Parathyroid adenoma (tissue), 2 donors: ENCODE data around the gene HECA.
"Not testable (repeated sequence)": the region's sequence is repeated elsewhere in the genome, so short reads cannot be mapped to it uniquely, and the experiment has no call there.

Experiments used
- H2AFZ ChIP-seq: fragments of 300-600 bp; sonication (generic); one replicate; pipeline ENCODE4 v1.7.0; 2017; ENCODE audit warnings: antibody characterized with exemption, mild to moderate bottlenecking
- H3K27ac ChIP-seq: fragments of 300-600 bp; sonication (generic); one replicate; pipeline ENCODE4 v1.7.0; 2017
- H3K27me3 ChIP-seq: fragments of 300-600 bp; sonication (generic); one replicate; pipeline ENCODE4 v1.7.0; 2017; ENCODE audit warnings: low read length; ENCODE audit not compliant: control insufficient read depth, insufficient read depth
- H3K36me3 ChIP-seq: fragments of 300-600 bp; sonication (generic); one replicate; pipeline ENCODE4 v1.7.0; 2017; ENCODE audit warnings: low read length; ENCODE audit not compliant: control insufficient read depth, insufficient read depth
- H3K4me1 ChIP-seq: fragments of 300-600 bp; sonication (generic); one replicate; pipeline ENCODE4 v1.7.0; 2017; ENCODE audit warnings: control low read depth
- H3K4me2 ChIP-seq: fragments of 300-600 bp; sonication (generic); one replicate; pipeline ENCODE4 v1.7.0; 2017; ENCODE audit warnings: low read length
- H3K4me3 ChIP-seq: fragments of 300-600 bp; sonication (generic); one replicate; pipeline ENCODE4 v1.7.0; 2017; ENCODE audit warnings: low read depth, low read length
- H3K79me2 ChIP-seq: fragments of 300-600 bp; sonication (generic); one replicate; pipeline ENCODE4 v1.7.0; 2017; ENCODE audit warnings: control low read depth
- H3K9ac ChIP-seq: fragments of 300-600 bp; sonication (generic); one replicate; pipeline ENCODE4 v1.7.0; 2017; ENCODE audit warnings: mild to moderate bottlenecking
- H3K9me3 ChIP-seq: fragments of 300-600 bp; sonication (generic); one replicate; pipeline ENCODE4 v1.7.0; 2017; ENCODE audit warnings: low read length; ENCODE audit not compliant: control insufficient read depth
- CTCF ChIP-seq: fragments of 300-600 bp; sonication (generic); IDR thresholded peaks from one replicate; pipeline ENCODE4 v1.7.0; 2017; ENCODE audit warnings: antibody characterized with exemption, mild to moderate bottlenecking
- donor health status: primary hyperparathyroidism.

Gene HECA

GRCh38 chr6:139135578-139136545 is 982 bp downstream of the HECA start:
- H3K36me3 ChIP-seq: no peaks in the 10 kb centered on the region
- peaks cover 3% of the 10 kb centered on the region for H3K4me1 ChIP-seq
- peak overlapping the region; percentile 73 for H2AFZ ChIP-seq
- no peak for TF ChIP-seq CTCF
- H3K79me2 ChIP-seq: peaks cover 25% of the 10 kb centered on the region
- peak overlapping the region; percentile 84 for H3K4me2 ChIP-seq
- H3K27me3 ChIP-seq: no peaks in the 10 kb centered on the region
- H3K9ac ChIP-seq: no peak overlapping the region
- H3K9me3 ChIP-seq: no peaks in the 10 kb centered on the region
- peak overlapping the region; percentile 56 for H3K4me3 ChIP-seq
- H3K27ac ChIP-seq: peak overlapping the region; percentile 64

- no peak for TF ChIP-seq CTCF
- no peak overlapping the region for H3K9ac ChIP-seq
- H3K79me2 ChIP-seq: peaks cover 38% of the 10 kb centered on the region
- peaks cover 3% of the 10 kb centered on the region for H3K4me1 ChIP-seq
- no peak overlapping the region for H3K4me2 ChIP-seq
- no peak overlapping the region for H2AFZ ChIP-seq
- H3K27ac ChIP-seq: no peak overlapping the region
- H3K9me3 ChIP-seq: no peaks in the 10 kb centered on the region
- H3K4me3 ChIP-seq: no peak overlapping the region
- H3K36me3 ChIP-seq: no peaks in the 10 kb centered on the region
- no peaks in the 10 kb centered on the region for H3K27me3 ChIP-seq
These were observed 2.8 kb downstream of the HECA start for GRCh38 chr6:139137706-139138105.

GRCh38 chr6:139140854-139141253 is 6.0 kb downstream of the HECA start:
- not testable (repeated sequence) for H3K9ac ChIP-seq, H3K27ac ChIP-seq, H3K27me3 ChIP-seq, H3K9me3 ChIP-seq, H3K4me3 ChIP-seq, H2AFZ ChIP-seq, H3K4me1 ChIP-seq, H3K36me3 ChIP-seq, H3K4me2 ChIP-seq
- H3K79me2 ChIP-seq: peaks cover 60% of the 10 kb centered on the region

- Histone ChIP-seq H3K27ac (no peak overlapping the region), H3K79me2 (peaks cover 66% of the 10 kb centered on the region), H3K36me3 (no peaks in the 10 kb centered on the region), H3K4me2 (no peak overlapping the region), H2AFZ (no peak overlapping the region), H3K4me3 (no peak overlapping the region), H3K9me3 (no peaks in the 10 kb centered on the region), H3K9ac (no peak overlapping the region), H3K27me3 (no peaks in the 10 kb centered on the region), H3K4me1 (peaks cover 12% of the 10 kb centered on the region)
- no peak for TF ChIP-seq CTCF
These were observed 7.4 kb downstream of the HECA start for GRCh38 chr6:139142262-139142661.

GRCh38 chr6:139143111-139143510 is 8.2 kb downstream of the HECA start:
- Histone ChIP-seq H3K4me1 (peaks cover 14% of the 10 kb centered on the region), H3K9me3 (no peaks in the 10 kb centered on the region), H3K79me2 (peaks cover 68% of the 10 kb centered on the region), H3K27me3 (no peaks in the 10 kb centered on the region), H3K4me3 (no peak overlapping the region), H3K4me2 (no peak overlapping the region), H3K36me3 (no peaks in the 10 kb centered on the region), H3K27ac (no peak overlapping the region), H3K9ac (no peak overlapping the region), H2AFZ (no peak overlapping the region)
- TF ChIP-seq CTCF: no peak
